Muscle layer of duodenum (tissue), 2 donors: ENCODE results near the gene PCDH12.
A peak's percentile ranks its signal among the peaks of the same experiment; 100 is the strongest.
"Not testable (repeated sequence)": the region's sequence is repeated elsewhere in the genome, so short reads cannot be mapped to it uniquely, and the experiment has no call there.

Source experiments
- H3K27ac ChIP-seq: one replicate; pipeline ENCODE4 v1.7.0; 2013; ENCODE audit warnings: mild to moderate bottlenecking, low read length
- H3K27me3 ChIP-seq: one replicate; pipeline ENCODE4 v1.7.0; 2013; ENCODE audit warnings: low read depth, mild to moderate bottlenecking, control low read depth, low read length
- H3K36me3 ChIP-seq, 2 donors: one replicate each; pipeline ENCODE4 v1.7.0; 2013; ENCODE audit warnings: low read length in 2 of 2, control low read depth in 1 of 2, mild to moderate bottlenecking in 1 of 2; ENCODE audit not compliant: insufficient read depth in 2 of 2, control insufficient read depth in 1 of 2
- H3K4me1 ChIP-seq, 2 donors: one replicate each; pipeline ENCODE4 v1.7.0; 2013; ENCODE audit warnings: low read length in 2 of 2, mild to moderate bottlenecking in 2 of 2, control low read depth in 1 of 2, moderate library complexity in 1 of 2; ENCODE audit not compliant: insufficient read depth in 2 of 2, control insufficient read depth in 1 of 2
- H3K4me3 ChIP-seq, 2 donors: one replicate each; pipeline ENCODE4 v1.7.0; 2013; ENCODE audit warnings: low read length in 2 of 2, low read depth in 1 of 2, mild to moderate bottlenecking in 1 of 2
- H3K9me3 ChIP-seq, 2 donors: one replicate each; pipeline ENCODE4 v1.7.0; 2013; ENCODE audit warnings: low read length in 2 of 2, control low read depth in 1 of 2, mild to moderate bottlenecking in 1 of 2; ENCODE audit not compliant: control insufficient read depth in 1 of 2
- donor health status: healthy.

The PCDH12 gene

GRCh38 chr5:141933151-141933550, 24.9 kb downstream of the PCDH12 start:
- Histone ChIP-seq H3K9me3 (no peaks in the 10 kb centered on the region), H3K4me1 (no peaks in the 10 kb centered on the region), H3K4me3 (no peak overlapping the region), H3K27ac (no peak overlapping the region), H3K27me3 (no peaks in the 10 kb centered on the region), H3K36me3 (peaks cover 74 to 90% of the 10 kb centered on the region in 2 donors)

- no peaks in the 10 kb centered on the region for H3K27me3 ChIP-seq
- peaks cover 81 to 91% of the 10 kb centered on the region in 2 donors for H3K36me3 ChIP-seq
- H3K27ac ChIP-seq: no peak overlapping the region
- no peaks in the 10 kb centered on the region for H3K9me3 ChIP-seq
- no peak overlapping the region for H3K4me3 ChIP-seq
- H3K4me1 ChIP-seq: no peaks in the 10 kb centered on the region
Observed at GRCh38 chr5:141931694-141932093, 26.3 kb downstream of the PCDH12 start.

GRCh38 chr5:141929398-141930058, 28.5 kb downstream of the PCDH12 start:
- Histone ChIP-seq H3K27ac (no peak overlapping the region), H3K4me1 (peaks cover 0 to under 1% of the 10 kb centered on the region in 2 donors)

GRCh38 chr5:141928051-141928450, 30.0 kb downstream of the PCDH12 start:
- no peak overlapping the region for H3K4me3 ChIP-seq
- no peak overlapping the region for H3K27ac ChIP-seq
- H3K27me3 ChIP-seq: no peaks in the 10 kb centered on the region
- peaks cover 64 to 67% of the 10 kb centered on the region in 2 donors for H3K36me3 ChIP-seq
- no peaks in the 10 kb centered on the region for H3K9me3 ChIP-seq
- peaks cover 0 to 8% of the 10 kb centered on the region in 2 donors for H3K4me1 ChIP-seq

More at GRCh38 chr5:141929398-141930058, 28.5 kb downstream of the PCDH12 start:
- Histone ChIP-seq H3K27me3 (no peaks in the 10 kb centered on the region), H3K36me3 (peaks cover 73 to 79% of the 10 kb centered on the region in 2 donors), H3K9me3 (no peaks in the 10 kb centered on the region), H3K4me3 (no peak overlapping the region)

- H3K4me1 ChIP-seq: peaks cover 0 to 12% of the 10 kb centered on the region in 2 donors
- no peak overlapping the region for H3K27ac ChIP-seq
- peaks cover 51 to 54% of the 10 kb centered on the region in 2 donors for H3K36me3 ChIP-seq
- no peaks in the 10 kb centered on the region for H3K9me3 ChIP-seq
- no peaks in the 10 kb centered on the region for H3K27me3 ChIP-seq
- H3K4me3 ChIP-seq: no peak overlapping the region
Observed at GRCh38 chr5:141926434-141926833, 31.6 kb downstream of the PCDH12 start.

GRCh38 chr5:141923448-141924313, 34.3 kb downstream of the PCDH12 start, which contains the start of gene DELE1:
Gene DELE1 (plus strand): TSS chr5:141923871. CDS start chr5:141923942, 71 bp downstream.
- no peaks in the 10 kb centered on the region for H3K9me3 ChIP-seq
- H3K4me1 ChIP-seq: peaks cover 0 to 12% of the 10 kb centered on the region in 2 donors
- H3K36me3 ChIP-seq: peaks cover 26 to 27% of the 10 kb centered on the region in 2 donors
- H3K4me3 ChIP-seq: peak within 1 kb of the TSS; percentile 58 to 78
- H3K27me3 ChIP-seq: no peaks in the 10 kb centered on the region
- peak within 1 kb of the TSS; percentile 95 for H3K27ac ChIP-seq

- H3K4me1 ChIP-seq: peaks cover 0 to 12% of the 10 kb centered on the region in 2 donors
- peak overlapping the region; percentile 95 for H3K27ac ChIP-seq
- H3K4me3 ChIP-seq: peak overlapping the region; percentile 58 to 78
- H3K9me3 ChIP-seq, H3K27me3 ChIP-seq: not testable (repeated sequence)
- H3K36me3 ChIP-seq: peaks cover 19 to 21% of the 10 kb centered on the region in 2 donors
Observed at GRCh38 chr5:141922827-141923447, 35.1 kb downstream of the PCDH12 start.

GRCh38 chr5:141920771-141921170, 37.2 kb downstream of the PCDH12 start:
- Histone ChIP-seq H3K36me3 (no peaks in the 10 kb centered on the region), H3K27me3 (no peaks in the 10 kb centered on the region), H3K4me1 (peaks cover 0 to 12% of the 10 kb centered on the region in 2 donors), H3K4me3 (no peak overlapping the region), H3K9me3 (no peaks in the 10 kb centered on the region), H3K27ac (no peak overlapping the region)

- Histone ChIP-seq H3K27me3 (no peaks in the 10 kb centered on the region), H3K27ac (no peak overlapping the region), H3K36me3 (no peaks in the 10 kb centered on the region), H3K9me3 (no peaks in the 10 kb centered on the region), H3K4me1 (peaks cover 0 to 11% of the 10 kb centered on the region in 2 donors), H3K4me3 (no peak overlapping the region)
Observed at GRCh38 chr5:141919218-141920119, 38.5 kb downstream of the PCDH12 start.

GRCh38 chr5:141917760-141918159, 40.2 kb downstream of the PCDH12 start:
- H3K9me3 ChIP-seq: no peaks in the 10 kb centered on the region
- no peaks in the 10 kb centered on the region for H3K27me3 ChIP-seq
- no peak overlapping the region for H3K27ac ChIP-seq
- H3K4me3 ChIP-seq: no peak overlapping the region
- no peaks in the 10 kb centered on the region for H3K36me3 ChIP-seq
- peaks cover 0 to 7% of the 10 kb centered on the region in 2 donors for H3K4me1 ChIP-seq
